Measurements from ENCODE around the gene MYO1D.
"Not testable (repeated sequence)": the region's sequence is repeated elsewhere in the genome, so short reads cannot be mapped to it uniquely, and the experiment has no call there.

The MYO1D gene

GRCh38 chr17:32780721-32781120 is 96.2 kb downstream of the MYO1D start:
- no peak for DNase-seq (ENCODE audit: low spot score)
- no peak for FAIRE-seq

GRCh38 chr17:32777922-32778321 is 99.0 kb downstream of the MYO1D start:
- FAIRE-seq: no peak
- DNase-seq (ENCODE audit: low spot score): no peak

- FAIRE-seq: no peak
- no peak for DNase-seq (ENCODE audit: low spot score)
Observed at GRCh38 chr17:32777436-32777835, 99.5 kb downstream of the MYO1D start.

- DNase-seq (ENCODE audit: low spot score) (no peak), FAIRE-seq (no peak)
Observed at GRCh38 chr17:32774695-32775084, 102.2 kb downstream of the MYO1D start.

GRCh38 chr17:32773856-32774694 is 102.8 kb downstream of the MYO1D start:
- DNase-seq (ENCODE audit: low spot score) (no peak), FAIRE-seq (no peak)

GRCh38 chr17:32772453-32773025 is 104.4 kb downstream of the MYO1D start:
- no peak for FAIRE-seq
- DNase-seq (ENCODE audit: low spot score): no peak

GRCh38 chr17:32771396-32771795 is 105.5 kb downstream of the MYO1D start:
- FAIRE-seq (peak; percentile 13), DNase-seq (ENCODE audit: low spot score) (no peak)

GRCh38 chr17:32769846-32770245 is 107.1 kb downstream of the MYO1D start:
- FAIRE-seq: no peak
- DNase-seq (ENCODE audit: low spot score): peak; percentile 12

GRCh38 chr17:32763855-32764439 is 113.0 kb downstream of the MYO1D start:
- DNase-seq (ENCODE audit: low spot score) (no peak), FAIRE-seq (no peak)

- FAIRE-seq (no peak), DNase-seq (ENCODE audit: low spot score) (no peak)
Observed at GRCh38 chr17:32759476-32759875, 117.4 kb downstream of the MYO1D start.

- FAIRE-seq (no peak), DNase-seq (ENCODE audit: low spot score) (no peak)
Observed at GRCh38 chr17:32757963-32758362, 119.0 kb downstream of the MYO1D start.

- FAIRE-seq (no peak), DNase-seq (ENCODE audit: low spot score) (no peak)
Observed at GRCh38 chr17:32756696-32757095, 120.2 kb downstream of the MYO1D start.

- FAIRE-seq: no peak
- DNase-seq (ENCODE audit: low spot score): peak; percentile 50
Observed at GRCh38 chr17:32755045-32755805, 121.7 kb downstream of the MYO1D start.

GRCh38 chr17:32752934-32753333 is 124.0 kb downstream of the MYO1D start:
- DNase-seq (ENCODE audit: low spot score) (no peak), FAIRE-seq (no peak)

- DNase-seq (ENCODE audit: low spot score) (no peak), FAIRE-seq (no peak)
Observed at GRCh38 chr17:32747856-32748255, 129.1 kb downstream of the MYO1D start.

GRCh38 chr17:32746698-32747097 is 130.2 kb downstream of the MYO1D start:
- DNase-seq (ENCODE audit: low spot score): no peak
- FAIRE-seq: no peak

GRCh38 chr17:32746280-32746679 is 130.6 kb downstream of the MYO1D start:
- no peak for DNase-seq (ENCODE audit: low spot score)
- no peak for FAIRE-seq

GRCh38 chr17:32742681-32743538 is 134.0 kb downstream of the MYO1D start:
- FAIRE-seq: no peak
- DNase-seq (ENCODE audit: low spot score): no peak

- no peak for FAIRE-seq
- DNase-seq (ENCODE audit: low spot score): no peak
Observed at GRCh38 chr17:32741381-32741780, 135.5 kb downstream of the MYO1D start.

GRCh38 chr17:32739722-32740121 is 137.2 kb downstream of the MYO1D start:
- DNase-seq (ENCODE audit: low spot score) (no peak), FAIRE-seq (no peak)

- DNase-seq (ENCODE audit: low spot score); FAIRE-seq: not testable (repeated sequence)
Observed at GRCh38 chr17:32739151-32739550, 137.8 kb downstream of the MYO1D start.

All from urothelium cell line (cell line).